IPS-18a (cell line): ENCODE measurements around the gene VTA1.
"Not testable (repeated sequence)": the region's sequence is repeated elsewhere in the genome, so short reads cannot be mapped to it uniquely, and the experiment has no call there.

Source experiments
- H3K27ac ChIP-seq: one replicate; pipeline ENCODE4 v1.5.1; 2013; ENCODE audit warnings: low read length
- H3K27me3 ChIP-seq: one replicate; pipeline ENCODE4 v1.6.1; 2013; ENCODE audit warnings: mild to moderate bottlenecking, low read length; ENCODE audit not compliant: control insufficient read depth, insufficient read depth
- H3K36me3 ChIP-seq: one replicate; pipeline ENCODE4 v1.6.1; 2013; ENCODE audit warnings: low read depth, low read length; ENCODE audit not compliant: control insufficient read depth
- H3K4me1 ChIP-seq: one replicate; pipeline ENCODE4 v1.6.1; 2013; ENCODE audit warnings: low read depth, low read length; ENCODE audit not compliant: control insufficient read depth
- H3K4me3 ChIP-seq: one replicate; pipeline ENCODE4 v1.5.1; 2013; ENCODE audit warnings: low read length
- H3K9ac ChIP-seq: one replicate; pipeline ENCODE4 v1.6.1; 2013; ENCODE audit warnings: mild to moderate bottlenecking, low read length, moderate library complexity
- H3K9me3 ChIP-seq: one replicate; pipeline ENCODE4 v1.6.1; 2013; ENCODE audit warnings: low read depth, low read length; ENCODE audit not compliant: control insufficient read depth

Gene VTA1

GRCh38 chr6:142173980-142174379, 26.9 kb downstream of the VTA1 start:
- Histone ChIP-seq H3K4me1 (no peaks in the 10 kb centered on the region), H3K4me3 (no peak overlapping the region), H3K27ac (no peak overlapping the region), H3K9ac (no peak overlapping the region), H3K27me3 (no peaks in the 10 kb centered on the region), H3K9me3 (no peaks in the 10 kb centered on the region), H3K36me3 (peaks cover 39% of the 10 kb centered on the region)

DNA sequence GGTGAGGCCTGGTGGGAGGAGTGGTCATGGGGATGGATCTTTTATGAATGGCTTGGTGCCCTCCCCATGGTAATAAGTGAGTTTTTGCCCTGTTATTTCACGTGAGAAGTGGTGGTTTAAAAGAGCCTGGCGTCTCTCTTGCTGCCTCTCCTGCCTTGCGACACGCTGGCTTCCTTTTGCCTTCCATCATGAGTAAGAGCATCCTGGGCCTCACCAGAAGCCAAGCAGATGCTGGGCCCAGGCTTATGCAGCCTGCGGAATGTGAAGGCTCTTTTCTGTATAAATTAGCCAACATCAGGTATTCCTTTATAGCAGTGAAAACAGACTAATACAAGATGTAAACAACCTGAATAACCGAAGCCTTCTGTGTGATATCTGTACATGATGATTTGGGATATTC, 27.6 kb downstream of the VTA1 start:
- peaks cover 39% of the 10 kb centered on the region for H3K36me3 ChIP-seq
- no peak overlapping the region for H3K4me3 ChIP-seq
- H3K4me1 ChIP-seq, result no peaks in the 10 kb centered on the region
- H3K9ac ChIP-seq, result no peak overlapping the region
- no peaks in the 10 kb centered on the region for H3K9me3 ChIP-seq
- H3K27ac ChIP-seq, result no peak overlapping the region
- no peaks in the 10 kb centered on the region for H3K27me3 ChIP-seq

DNA sequence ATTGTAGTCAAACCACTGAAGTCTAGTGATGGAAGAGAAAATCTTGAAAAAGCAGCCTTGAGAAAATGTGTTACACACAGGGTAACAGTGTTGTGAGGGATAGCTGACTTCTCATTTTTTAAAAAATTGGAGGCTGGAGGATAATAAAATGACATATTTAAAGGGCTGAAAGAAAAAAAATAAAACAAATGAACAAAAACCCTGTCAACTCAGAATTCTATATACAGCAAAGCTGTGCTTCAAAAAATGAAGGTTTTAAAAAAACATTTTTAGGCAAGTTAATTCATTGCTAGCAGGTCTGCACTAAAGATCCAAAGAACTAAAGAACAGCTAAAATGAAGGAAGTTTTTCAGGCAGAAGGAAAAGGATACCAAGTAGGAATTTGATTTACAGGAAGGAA, 31.1 kb downstream of the VTA1 start:
- Histone ChIP-seq H3K4me3 (no peak overlapping the region), H3K9ac (no peak overlapping the region), H3K36me3 (peaks cover 11% of the 10 kb centered on the region), H3K4me1 (no peaks in the 10 kb centered on the region), H3K9me3 (no peaks in the 10 kb centered on the region), H3K27ac (no peak overlapping the region), H3K27me3 (no peaks in the 10 kb centered on the region)

DNA sequence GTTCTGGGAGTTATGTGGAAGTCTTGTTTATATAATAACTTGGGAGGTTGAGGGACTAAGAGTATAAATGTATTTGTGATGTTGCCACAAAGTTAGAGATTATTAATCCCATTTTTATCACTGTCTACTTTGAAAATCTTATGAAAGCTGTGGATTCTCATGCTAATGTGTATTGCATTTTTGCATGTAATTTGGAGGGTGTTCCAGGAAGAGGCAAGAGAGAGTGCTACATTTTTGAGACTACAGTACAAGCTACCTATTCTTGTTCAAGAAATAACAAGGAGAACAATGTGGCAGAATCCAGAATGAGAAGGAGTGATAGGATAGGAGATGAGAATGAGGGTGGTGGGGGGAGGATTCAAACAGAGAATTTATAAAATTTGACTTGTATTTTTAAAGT, 34.9 kb downstream of the VTA1 start:
- no peak overlapping the region for H3K27ac ChIP-seq
- no peaks in the 10 kb centered on the region for H3K4me1 ChIP-seq
- peaks cover 3% of the 10 kb centered on the region for H3K36me3 ChIP-seq
- H3K9ac ChIP-seq, result no peak overlapping the region
- H3K27me3 ChIP-seq, result no peaks in the 10 kb centered on the region
- H3K4me3 ChIP-seq, result no peak overlapping the region
- no peaks in the 10 kb centered on the region for H3K9me3 ChIP-seq

GRCh38 chr6:142183351-142183750, 36.3 kb downstream of the VTA1 start:
- Histone ChIP-seq H3K27me3 (no peaks in the 10 kb centered on the region), H3K36me3 (no peaks in the 10 kb centered on the region), H3K4me3 (no peak overlapping the region), H3K9ac (no peak overlapping the region), H3K27ac (no peak overlapping the region), H3K4me1 (no peaks in the 10 kb centered on the region), H3K9me3 (no peaks in the 10 kb centered on the region)

GRCh38 chr6:142184307-142184706, 37.2 kb downstream of the VTA1 start:
- Histone ChIP-seq H3K9ac (no peak overlapping the region), H3K9me3 (no peaks in the 10 kb centered on the region), H3K27me3 (no peaks in the 10 kb centered on the region), H3K4me1 (no peaks in the 10 kb centered on the region), H3K4me3 (no peak overlapping the region), H3K36me3 (no peaks in the 10 kb centered on the region), H3K27ac (no peak overlapping the region)

DNA sequence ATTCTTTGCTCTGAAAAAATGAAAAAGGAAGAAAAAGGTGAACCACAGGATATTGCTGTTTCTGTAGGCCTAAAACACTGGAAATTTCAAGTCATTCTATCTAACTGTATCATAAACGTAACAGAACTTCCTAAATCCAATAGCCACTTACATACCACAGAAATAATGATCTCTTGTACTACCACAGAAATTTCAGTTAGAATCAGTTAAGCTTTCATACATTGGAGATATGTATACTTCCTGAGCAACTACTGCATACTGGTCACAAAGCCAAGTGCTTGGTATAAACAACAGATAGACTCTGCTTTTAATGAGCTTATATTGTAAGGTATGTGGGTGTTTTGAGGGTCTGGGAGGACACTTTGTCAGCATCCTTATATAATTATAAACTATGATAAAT, 38.6 kb downstream of the VTA1 start:
- no peak overlapping the region for H3K9ac ChIP-seq
- H3K36me3 ChIP-seq, result no peaks in the 10 kb centered on the region
- no peaks in the 10 kb centered on the region for H3K9me3 ChIP-seq
- no peak overlapping the region for H3K27ac ChIP-seq
- no peak overlapping the region for H3K4me3 ChIP-seq
- H3K4me1 ChIP-seq, result no peaks in the 10 kb centered on the region
- H3K27me3 ChIP-seq, result no peaks in the 10 kb centered on the region

DNA sequence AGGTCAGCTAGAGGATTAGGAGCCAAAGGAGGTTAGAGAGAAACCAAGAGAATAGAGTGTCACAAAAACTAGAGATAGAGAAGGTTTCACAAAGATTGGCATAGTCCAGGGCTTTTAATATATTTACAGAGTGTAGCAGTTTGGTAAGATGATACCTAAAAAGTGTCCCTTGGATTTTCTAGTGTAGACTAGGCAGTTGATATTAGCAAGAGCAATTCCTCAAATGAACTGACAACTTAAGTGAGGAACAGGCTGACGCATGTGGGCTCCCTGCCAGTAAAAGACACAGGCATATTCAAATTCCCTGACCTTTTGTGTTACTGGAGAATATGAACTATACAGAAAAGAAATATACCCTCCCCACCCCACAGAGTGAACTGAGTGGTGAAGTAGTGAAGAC, 40.1 kb downstream of the VTA1 start:
- Histone ChIP-seq H3K27me3 (no peaks in the 10 kb centered on the region), H3K27ac (no peak overlapping the region), H3K9ac (no peak overlapping the region), H3K4me3 (no peak overlapping the region), H3K36me3 (peaks cover 5% of the 10 kb centered on the region), H3K9me3 (no peaks in the 10 kb centered on the region), H3K4me1 (no peaks in the 10 kb centered on the region)

- not testable (repeated sequence) for H3K9me3 ChIP-seq, H3K36me3 ChIP-seq, H3K4me3 ChIP-seq, H3K27ac ChIP-seq, H3K9ac ChIP-seq, H3K27me3 ChIP-seq, H3K4me1 ChIP-seq
Measured at GRCh38 chr6:142188341-142188740, 41.3 kb downstream of the VTA1 start.

DNA sequence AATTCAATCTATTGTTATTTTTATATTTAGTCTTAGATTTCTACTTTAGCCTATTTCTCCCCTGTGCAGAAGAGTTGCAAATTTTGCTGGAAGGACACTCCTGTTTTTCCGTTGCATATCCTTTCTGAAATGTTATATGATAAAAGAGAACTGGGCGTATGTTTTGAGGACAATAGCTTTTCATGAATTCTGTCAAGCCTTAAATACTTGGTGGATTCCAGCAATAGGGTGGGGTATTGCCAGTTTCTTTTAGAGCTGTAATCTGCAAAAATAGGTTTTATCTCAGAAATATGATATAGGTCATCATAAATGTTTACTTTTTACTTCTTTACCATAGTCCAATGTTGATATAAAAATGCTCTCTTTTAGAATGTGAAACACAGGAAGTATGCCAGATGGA, 42.0 kb downstream of the VTA1 start:
- H3K36me3 ChIP-seq, result peaks cover 5% of the 10 kb centered on the region
- H3K9ac ChIP-seq, result no peak overlapping the region
- H3K4me1 ChIP-seq, result no peaks in the 10 kb centered on the region
- H3K27ac ChIP-seq, result no peak overlapping the region
- no peaks in the 10 kb centered on the region for H3K27me3 ChIP-seq
- no peaks in the 10 kb centered on the region for H3K9me3 ChIP-seq
- no peak overlapping the region for H3K4me3 ChIP-seq

- H3K27ac ChIP-seq, result no peak overlapping the region
Measured at GRCh38 chr6:142192343-142192742, 45.3 kb downstream of the VTA1 start.

DNA sequence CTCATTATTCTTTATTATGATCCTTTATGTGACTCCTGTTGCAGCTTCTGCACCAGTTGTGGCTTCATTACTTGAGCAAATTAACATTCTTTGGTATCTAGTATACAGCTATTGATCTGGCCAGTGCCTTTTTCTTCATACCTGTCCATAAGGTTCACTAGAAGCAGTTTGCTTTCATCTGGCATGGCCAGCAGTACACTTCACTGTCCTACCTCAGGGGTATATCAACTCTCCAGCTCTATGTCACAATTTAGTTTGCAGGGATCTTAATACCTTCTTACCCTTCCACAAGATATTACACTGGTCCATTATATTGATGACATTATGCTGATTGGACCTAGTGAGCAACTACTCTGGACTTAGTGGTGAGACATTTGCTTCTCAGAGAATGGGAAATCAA, 46.6 kb downstream of the VTA1 start:
- Histone ChIP-seq H3K36me3 (peaks cover 5% of the 10 kb centered on the region), H3K27ac (no peak overlapping the region), H3K9ac (no peak overlapping the region), H3K4me1 (no peaks in the 10 kb centered on the region), H3K9me3 (no peaks in the 10 kb centered on the region), H3K4me3 (no peak overlapping the region), H3K27me3 (no peaks in the 10 kb centered on the region)

More at GRCh38 chr6:142192343-142192742, 45.3 kb downstream of the VTA1 start:
- H3K4me3 ChIP-seq, result no peak overlapping the region
- H3K4me1 ChIP-seq, result no peaks in the 10 kb centered on the region
- H3K9ac ChIP-seq, result no peak overlapping the region
- no peaks in the 10 kb centered on the region for H3K9me3 ChIP-seq
- peaks cover 5% of the 10 kb centered on the region for H3K36me3 ChIP-seq
- H3K27me3 ChIP-seq, result no peaks in the 10 kb centered on the region
